Right atrium auricular region (tissue), 2 donors: ENCODE results near the gene SLC22A4. TPM values are rescaled to one million over a fixed set of nuclear protein-coding genes. Genes with fewer than 3 reads are reported as not detected.

Experiments
- DNase-seq: peaks from one replicate; pipeline ENCODE4 v3.0.0-alpha.2; 2019; ENCODE audit warnings: low spot score
- H3K27ac ChIP-seq, 2 donors: fragments of 200-600 bp; sonication (generic); 1 replicate in 1 of 2; 2 replicates in 1 of 2; pipeline ENCODE4 v1.5.1; 2016 to 2019
- H3K27me3 ChIP-seq, 2 donors: fragments of 200-600 bp; sonication (generic); one replicate each; pipeline versions ENCODE4 v1.5.1 to v1.6.0; 2017 to 2019
- H3K36me3 ChIP-seq: fragments of 200-600 bp; sonication (generic); one replicate; pipeline ENCODE4 v1.5.1; 2016
- H3K4me1 ChIP-seq, 2 donors: fragments of 200-600 bp; sonication (generic); one replicate each; pipeline versions ENCODE4 v1.5.1 to v1.6.0; 2017 to 2019
- H3K4me3 ChIP-seq, 2 donors: fragments of 200-600 bp; sonication (generic); 1 replicate in 1 of 2; 2 replicates in 1 of 2; pipeline ENCODE4 v1.5.1; 2017 to 2019; ENCODE audit warnings: mild to moderate bottlenecking in 1 of 2, moderate library complexity in 1 of 2
- H3K9me3 ChIP-seq, 2 donors: fragments of 200-600 bp; sonication (generic); one replicate each; pipeline ENCODE4 v1.5.1; 2019
- total RNA-seq, 2 donors: library from RNA; depleted of rRNA; stranded (reverse); fragments of >200 nt; gene quantifications; one replicate each; pipeline ENCODE4 v1.1.0, GENCODE V29; 2016
- TF ChIP-seq, protein P1 (sequence below), 2 donors: fragments of 200-600 bp; sonication (generic); IDR thresholded peaks; one replicate each; pipeline ENCODE4 v1.5.1; 2019; ENCODE audit warnings: antibody characterized with exemption in 2 of 2

SLC22A4 gene
- total RNA-seq, 2 donors from 2014 or later = 1.5 to 2.8 TPM

DNA sequence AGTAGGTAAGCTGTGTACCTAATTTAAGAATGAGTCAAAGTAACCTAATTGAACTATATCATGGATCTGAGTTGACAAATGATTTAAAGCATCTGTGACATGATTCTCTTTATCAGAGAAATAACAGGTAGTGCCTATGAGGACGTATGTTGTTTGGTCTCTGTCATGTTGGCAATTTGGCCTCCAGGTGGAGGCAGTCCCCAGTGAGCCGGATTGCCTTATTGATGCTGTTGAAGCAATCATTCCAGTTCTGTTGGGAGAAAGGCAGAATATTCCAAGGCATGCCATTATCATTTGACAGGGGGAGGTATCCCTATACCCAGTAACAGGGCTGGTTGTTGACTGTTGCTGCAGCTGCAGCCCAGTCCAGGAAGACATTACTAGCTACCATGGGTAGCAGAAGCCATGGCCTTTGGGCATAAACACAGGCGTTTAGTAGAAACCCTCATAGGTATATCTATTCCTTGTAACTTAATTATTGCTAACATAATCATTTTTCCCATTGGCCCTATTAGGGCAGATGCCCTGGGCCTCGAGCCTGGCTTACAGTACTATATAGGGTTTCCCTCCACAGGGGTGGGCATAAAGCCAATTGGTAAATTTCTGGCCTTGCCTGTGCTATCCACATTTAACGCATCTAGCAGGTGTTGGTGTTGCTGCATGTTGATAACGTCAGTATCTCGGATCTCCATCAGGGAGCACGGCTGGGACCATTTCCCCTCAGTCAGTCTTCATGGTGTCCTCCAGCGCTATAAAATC lies 12.2 kb upstream of the SLC22A4 start:
- Histone ChIP-seq H3K27ac (no peak overlapping the region), H3K4me1 (no peaks in the 10 kb centered on the region), H3K9me3 (no peaks in the 10 kb centered on the region), H3K27me3 (no peaks in the 10 kb centered on the region), H3K4me3 (no peak overlapping the region), H3K36me3 (no peaks in the 10 kb centered on the region)
- DNase-seq = peak; percentile 38
- TF ChIP-seq, protein P1, sequence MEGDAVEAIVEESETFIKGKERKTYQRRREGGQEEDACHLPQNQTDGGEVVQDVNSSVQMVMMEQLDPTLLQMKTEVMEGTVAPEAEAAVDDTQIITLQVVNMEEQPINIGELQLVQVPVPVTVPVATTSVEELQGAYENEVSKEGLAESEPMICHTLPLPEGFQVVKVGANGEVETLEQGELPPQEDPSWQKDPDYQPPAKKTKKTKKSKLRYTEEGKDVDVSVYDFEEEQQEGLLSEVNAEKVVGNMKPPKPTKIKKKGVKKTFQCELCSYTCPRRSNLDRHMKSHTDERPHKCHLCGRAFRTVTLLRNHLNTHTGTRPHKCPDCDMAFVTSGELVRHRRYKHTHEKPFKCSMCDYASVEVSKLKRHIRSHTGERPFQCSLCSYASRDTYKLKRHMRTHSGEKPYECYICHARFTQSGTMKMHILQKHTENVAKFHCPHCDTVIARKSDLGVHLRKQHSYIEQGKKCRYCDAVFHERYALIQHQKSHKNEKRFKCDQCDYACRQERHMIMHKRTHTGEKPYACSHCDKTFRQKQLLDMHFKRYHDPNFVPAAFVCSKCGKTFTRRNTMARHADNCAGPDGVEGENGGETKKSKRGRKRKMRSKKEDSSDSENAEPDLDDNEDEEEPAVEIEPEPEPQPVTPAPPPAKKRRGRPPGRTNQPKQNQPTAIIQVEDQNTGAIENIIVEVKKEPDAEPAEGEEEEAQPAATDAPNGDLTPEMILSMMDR (IDR thresholded peaks at IDR 0.05) = no peak

DNA sequence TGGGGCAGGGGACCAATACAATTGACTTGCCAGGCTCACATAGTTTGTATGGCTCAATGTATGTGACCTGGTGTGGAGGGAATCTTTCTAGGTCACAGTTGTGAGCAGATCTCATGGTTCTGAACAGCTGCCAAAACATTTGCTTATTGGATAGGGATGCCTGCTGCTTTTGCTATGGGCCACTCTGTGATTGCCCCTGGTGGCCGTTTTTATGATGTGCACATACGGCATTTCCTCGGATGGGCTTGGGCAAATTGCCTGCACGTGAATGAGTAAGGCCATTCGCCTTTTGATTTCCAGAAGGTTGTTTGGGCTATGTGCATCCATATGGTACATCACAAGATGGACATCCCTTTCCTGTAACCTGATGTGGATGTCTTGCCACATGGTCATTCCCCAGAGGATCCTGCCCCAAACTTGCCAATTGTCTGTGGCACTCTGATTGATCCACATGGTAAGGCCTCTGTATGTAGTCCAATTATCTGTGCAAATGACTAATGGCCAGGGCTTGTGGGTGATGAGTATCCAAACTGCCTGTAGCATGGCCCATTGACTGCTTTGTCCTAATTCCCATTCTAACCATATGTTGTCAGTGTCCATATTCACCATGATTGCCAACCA lies 10.7 kb upstream of the SLC22A4 start:
- no peak overlapping the region for H3K27ac ChIP-seq
- H3K9me3 ChIP-seq = no peaks in the 10 kb centered on the region
- TF ChIP-seq, protein P1 (IDR thresholded peaks at IDR 0.05) = peak; percentile 42 to 66
- no peaks in the 10 kb centered on the region for H3K27me3 ChIP-seq
- peak; percentile 58 for DNase-seq
- H3K4me3 ChIP-seq = no peak overlapping the region
- no peaks in the 10 kb centered on the region for H3K36me3 ChIP-seq
- H3K4me1 ChIP-seq = no peaks in the 10 kb centered on the region

DNA sequence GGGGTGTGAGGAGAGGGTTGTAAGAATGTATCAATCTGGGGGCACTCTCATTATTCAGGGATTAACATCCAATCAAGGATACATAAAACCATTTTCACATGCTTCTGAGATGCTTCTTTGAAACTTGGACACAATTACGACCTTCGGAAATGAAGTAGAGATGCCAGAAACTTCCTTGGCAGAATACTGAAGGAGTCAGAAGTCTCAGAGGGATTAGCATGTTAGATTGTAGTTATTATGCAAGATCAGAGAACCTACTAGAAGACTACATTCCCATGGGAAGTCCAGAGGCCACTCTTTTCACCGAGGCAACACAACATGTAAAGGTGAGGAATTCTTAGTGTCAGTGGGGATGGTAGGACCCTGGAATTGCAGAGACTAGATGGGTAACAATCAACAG lies 5.1 kb upstream of the SLC22A4 start:
- no peaks in the 10 kb centered on the region for H3K36me3 ChIP-seq
- H3K9me3 ChIP-seq = no peaks in the 10 kb centered on the region
- no peak overlapping the region for H3K27ac ChIP-seq
- peak; percentile 23 for DNase-seq
- no peak overlapping the region for H3K4me3 ChIP-seq
- TF ChIP-seq, protein P1 (IDR thresholded peaks at IDR 0.05) = no peak
- H3K4me1 ChIP-seq = peaks cover 0 to 9% of the 10 kb centered on the region in 2 donors
- no peaks in the 10 kb centered on the region for H3K27me3 ChIP-seq

DNA sequence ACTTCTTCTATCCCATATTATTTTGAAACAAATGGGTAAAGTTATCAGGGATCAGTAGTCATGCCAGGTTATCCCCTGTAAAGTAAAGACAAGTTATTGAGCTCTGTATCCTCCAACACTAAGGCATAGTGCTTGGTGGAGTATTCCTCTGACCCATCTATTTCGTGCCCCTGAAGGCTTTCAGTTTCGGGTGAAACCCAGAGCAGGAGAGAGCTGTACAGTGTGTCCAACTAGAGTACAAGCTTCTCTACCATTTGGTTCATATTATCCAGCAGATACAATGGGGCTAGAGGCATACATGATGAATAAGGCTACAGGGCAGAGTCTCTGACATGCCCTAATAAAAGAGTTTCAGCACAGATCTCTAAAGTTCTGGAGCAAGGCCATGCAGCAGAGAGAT lies 3.2 kb upstream of the SLC22A4 start:
- DNase-seq = peak; percentile 9
- H3K4me3 ChIP-seq = no peak overlapping the region
- H3K27ac ChIP-seq = no peak overlapping the region
- H3K9me3 ChIP-seq = no peaks in the 10 kb centered on the region
- H3K36me3 ChIP-seq = no peaks in the 10 kb centered on the region
- H3K4me1 ChIP-seq = peaks cover 0 to 24% of the 10 kb centered on the region in 2 donors
- no peaks in the 10 kb centered on the region for H3K27me3 ChIP-seq
- TF ChIP-seq, protein P1 (IDR thresholded peaks at IDR 0.05) = no peak

DNA sequence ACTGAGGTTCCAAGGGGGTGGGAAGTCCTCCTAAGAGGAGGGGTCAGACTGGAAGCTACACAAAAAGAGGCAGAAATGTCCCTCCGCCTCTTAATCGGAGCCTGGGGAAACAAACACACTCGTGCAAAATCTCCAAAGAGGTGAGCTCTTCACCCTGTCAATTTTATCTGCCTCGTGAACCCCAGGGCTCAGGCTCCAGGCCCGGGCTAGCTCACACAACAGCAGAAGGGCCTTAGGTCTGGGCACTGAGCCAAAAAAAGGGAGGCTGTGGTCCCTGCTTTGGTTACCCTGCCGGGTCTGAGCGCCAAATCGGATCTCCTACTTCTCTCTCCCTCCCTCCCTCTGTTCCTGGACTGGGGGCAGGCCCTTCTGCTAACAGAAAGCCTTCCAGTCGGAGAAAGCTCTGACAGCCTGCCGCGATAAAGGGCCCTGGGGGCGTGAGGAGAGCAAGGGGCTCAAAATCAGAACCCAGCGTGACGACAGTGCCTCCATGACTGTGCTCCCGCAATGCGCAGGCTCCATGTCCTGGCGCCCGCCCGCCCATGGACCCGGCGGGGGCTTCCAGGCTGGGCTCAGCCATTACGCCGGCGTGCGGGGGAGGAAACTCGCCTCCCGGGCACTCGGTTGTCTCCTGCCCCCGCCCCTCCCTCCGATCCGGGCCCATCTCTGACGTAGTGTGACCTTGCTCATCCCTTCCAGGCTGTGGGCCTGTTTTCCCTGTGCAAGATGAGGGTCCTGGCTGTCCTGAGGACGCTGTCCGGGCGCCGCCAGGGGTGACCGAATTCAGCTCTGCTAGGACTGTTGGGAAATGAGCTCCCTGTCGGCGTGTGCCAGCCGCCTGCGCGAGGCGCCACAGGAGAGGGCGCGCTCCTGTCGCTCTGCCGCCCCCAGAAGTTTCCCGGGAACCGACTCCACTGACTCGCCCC lies 865 bp upstream of the SLC22A4 start:
- Histone ChIP-seq H3K4me1 (peaks cover 0 to 34% of the 10 kb centered on the region in 2 donors), H3K9me3 (no peaks in the 10 kb centered on the region), H3K27ac (peak overlapping the region; percentile 93 to 99), H3K27me3 (no peaks in the 10 kb centered on the region), H3K4me3 (peak overlapping the region; percentile 56 to 58), H3K36me3 (no peaks in the 10 kb centered on the region)
- peak; percentile 89 for DNase-seq
- TF ChIP-seq, protein P1 (IDR thresholded peaks at IDR 0.05) = peak in 1 of 2 donors; percentile 44
